ENCODE results near the gene STK38L.

The STK38L gene

DNA sequence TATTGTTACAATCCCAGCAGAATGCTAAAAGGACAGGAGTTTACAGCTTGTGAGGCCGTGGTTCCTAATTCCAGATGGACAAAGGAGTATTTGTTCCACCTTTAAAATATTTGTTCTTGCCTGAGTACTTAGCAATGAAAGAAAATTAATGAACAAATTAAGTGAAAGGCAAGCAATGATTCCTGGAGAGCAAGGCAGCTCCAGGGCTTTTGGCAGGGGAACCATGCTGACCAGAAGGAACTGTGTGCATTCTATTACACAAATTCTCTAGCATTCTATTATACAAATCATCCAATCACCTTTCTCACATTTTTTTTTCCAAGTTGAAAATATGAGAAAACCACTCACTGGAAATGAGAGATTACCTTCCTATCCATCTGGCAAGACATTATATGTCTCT is 86.8 kb downstream of the STK38L start:
- DNase-seq: no peak

DNA sequence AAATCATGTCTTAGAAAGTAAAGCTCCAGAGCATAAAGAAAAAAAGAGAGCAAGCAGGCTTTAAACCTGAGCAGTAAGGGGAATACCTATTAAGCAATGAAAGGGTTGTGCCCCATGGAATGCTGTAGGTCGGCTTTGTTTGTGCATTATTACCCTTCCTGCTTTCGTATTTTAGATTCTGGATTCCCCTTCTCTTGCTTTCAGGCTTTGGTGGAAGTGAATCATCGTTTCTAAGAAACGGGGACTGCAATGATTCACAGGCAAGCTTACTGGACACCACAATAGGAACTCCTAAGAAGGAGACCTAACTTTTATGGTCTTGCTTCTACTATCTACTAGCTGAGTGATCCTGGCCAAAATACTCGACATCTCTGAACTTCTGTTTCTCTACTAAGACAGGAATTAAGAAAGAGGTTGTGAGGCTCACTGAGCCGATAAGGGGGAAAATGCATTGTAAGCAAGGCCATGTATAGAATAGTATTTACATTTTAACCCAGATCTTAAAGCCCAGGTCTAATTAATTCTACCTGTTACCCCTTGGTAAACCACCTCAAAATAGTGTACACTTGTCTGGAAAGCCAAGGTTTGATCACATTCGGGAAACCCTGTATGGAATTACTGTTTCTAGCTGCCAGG is 87.3 kb downstream of the STK38L start:
- no peak for DNase-seq

DNA sequence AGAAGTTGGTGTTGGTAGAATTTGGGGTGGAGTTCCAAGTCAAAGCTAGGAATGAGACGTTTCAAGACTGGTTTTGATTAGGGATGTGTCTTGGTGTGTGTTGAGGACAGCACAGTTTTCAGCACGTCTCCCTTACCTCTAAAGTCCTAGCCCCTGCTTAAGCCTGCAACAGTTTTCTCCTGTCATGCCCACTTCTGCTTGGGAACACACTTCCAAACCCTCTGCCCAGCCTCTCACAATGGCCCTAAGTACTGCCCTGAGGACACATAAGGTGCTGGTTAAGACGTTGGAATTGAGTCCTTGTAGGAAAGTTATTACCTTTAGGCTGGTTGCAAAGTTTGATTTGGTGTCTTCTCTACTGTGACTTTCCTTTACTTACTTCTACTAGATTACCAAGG is 87.8 kb downstream of the STK38L start:
- no peak for DNase-seq

DNA sequence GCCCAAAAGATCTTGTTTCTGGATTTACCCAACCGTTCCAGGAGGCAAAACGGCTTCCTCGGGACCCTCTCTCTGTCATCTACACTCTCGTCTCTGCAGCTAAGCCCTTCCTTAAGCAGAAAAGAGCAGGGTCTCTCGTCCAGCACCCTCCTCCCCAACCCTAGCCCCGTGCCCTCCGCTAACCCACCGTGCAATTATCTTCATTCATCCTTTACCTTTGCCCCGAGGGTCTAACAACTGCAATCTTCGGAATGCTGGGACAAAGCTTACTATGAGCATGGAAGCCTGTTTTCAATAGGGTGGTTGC is 88.3 kb downstream of the STK38L start:
- no peak for DNase-seq

DNA sequence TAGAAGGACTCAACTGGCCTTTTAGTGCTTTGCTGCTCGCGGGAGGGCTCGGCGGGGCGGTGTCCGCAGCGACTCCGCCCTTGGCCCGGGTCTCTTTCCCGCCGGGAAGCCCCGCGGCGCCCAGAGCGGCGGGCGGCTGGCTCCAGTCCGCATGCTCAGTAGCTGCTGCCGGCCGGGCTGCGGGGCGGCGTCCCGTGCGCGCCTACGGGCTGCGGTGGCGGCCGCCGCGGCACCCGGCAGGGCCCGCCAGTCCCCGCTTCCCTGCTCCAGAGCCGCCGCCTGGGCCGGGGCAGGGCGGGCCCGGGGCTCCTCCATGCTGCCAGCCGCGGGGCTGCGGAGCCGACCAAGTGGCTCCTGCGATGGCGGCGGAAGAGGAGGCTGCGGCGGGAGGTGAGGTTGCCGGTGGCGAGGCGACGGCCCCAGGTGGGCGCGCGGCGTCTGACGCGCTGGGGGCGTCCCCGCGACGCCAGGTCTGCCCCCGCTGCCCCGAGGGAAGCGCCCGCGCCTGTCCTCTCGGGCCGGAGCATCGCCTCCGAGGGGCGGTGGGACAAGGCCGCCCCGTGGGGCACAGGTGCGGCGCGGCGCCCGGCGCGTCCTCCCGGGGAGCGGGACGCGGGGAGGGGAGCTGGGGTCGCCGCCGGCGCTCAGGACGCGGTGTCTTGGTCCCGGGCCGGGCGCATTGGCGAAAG is 88.8 kb downstream of the STK38L start, which contains the start of gene BMAL2:
Gene BMAL2 (plus strand): TSS at position 123 of the 689 bp plus-strand sequence. CDS start 237 bp downstream, at position 360.
- peak; percentile 36 for DNase-seq

DNA sequence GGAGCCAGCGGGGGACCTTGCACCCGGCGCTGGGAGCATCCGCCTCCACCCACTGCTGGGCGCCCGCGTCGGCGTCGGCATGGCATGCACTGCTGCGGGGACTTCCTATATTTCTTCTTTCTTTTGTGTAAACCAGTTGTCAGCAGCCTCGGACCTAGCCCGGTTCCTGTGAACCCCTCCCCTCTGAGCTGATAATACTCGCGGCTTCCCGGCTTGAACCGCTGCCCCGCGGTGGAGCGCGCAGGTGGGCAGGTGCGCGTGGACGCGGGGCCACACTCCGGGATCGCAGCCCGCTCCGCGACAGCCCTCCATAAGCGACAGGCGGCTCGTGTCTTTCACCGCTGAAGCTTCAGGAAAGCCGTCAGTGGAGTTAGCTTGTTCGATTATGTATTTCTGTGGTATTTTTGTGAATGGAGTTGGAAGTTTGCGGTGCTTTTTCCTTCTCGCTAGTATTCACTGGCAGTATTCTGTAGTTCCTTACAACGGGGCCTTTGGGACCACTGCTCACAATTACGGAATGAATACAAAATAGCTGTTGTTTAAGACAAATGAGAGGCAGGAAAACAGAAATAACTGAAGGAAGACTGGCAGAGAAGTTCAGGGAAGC is 89.4 kb downstream of the STK38L start:
- DNase-seq: peak; percentile 4

DNA sequence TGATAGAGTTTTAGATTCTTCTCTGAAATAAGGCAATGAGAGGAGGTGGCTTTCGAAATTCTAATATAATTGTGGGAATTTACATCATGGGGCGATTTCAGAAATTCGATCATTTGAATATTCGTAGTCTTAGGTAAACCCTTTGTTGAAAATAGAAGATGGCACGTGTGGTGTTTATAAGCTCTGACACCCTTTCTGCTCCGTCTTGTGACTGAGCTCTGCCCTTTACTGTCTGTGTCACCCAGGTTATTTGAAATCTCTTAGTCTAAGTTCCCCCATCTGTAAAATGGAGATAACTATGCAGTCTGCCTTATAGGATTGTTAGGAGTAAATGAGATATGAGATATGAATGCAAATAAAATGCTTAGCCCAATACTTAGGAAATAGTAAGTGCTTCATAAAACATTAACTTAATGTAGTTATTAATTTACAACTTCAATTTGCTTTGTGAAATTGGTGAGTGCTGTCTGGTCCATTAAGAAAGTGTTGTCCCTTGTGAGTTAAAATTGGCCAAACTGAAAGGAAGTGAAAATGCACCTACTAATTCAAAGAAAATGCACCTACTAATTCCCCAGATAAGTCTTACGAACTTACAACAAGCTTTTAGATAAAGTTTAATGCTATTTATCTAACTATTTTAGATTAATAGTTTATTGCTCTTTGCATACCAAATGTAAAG is 90.1 kb downstream of the STK38L start:
- DNase-seq: no peak

DNA sequence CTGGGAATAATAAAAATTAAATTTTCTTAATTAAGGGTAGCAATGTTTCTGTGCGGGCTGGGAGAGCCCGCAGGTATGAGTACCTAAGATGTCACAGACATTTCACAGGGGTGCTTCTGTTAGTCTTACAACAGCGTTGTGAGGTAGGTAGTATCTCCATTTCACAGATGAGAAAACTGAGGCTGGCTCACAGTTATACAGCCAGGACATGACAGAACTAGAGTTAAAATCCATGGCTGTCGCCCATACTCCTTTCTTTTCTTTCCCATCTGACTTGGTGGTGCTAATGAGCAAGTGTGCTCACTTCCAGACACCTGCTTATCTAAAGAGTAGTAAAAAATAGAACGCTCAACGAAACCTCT is 90.6 kb downstream of the STK38L start:
- no peak for DNase-seq

DNA sequence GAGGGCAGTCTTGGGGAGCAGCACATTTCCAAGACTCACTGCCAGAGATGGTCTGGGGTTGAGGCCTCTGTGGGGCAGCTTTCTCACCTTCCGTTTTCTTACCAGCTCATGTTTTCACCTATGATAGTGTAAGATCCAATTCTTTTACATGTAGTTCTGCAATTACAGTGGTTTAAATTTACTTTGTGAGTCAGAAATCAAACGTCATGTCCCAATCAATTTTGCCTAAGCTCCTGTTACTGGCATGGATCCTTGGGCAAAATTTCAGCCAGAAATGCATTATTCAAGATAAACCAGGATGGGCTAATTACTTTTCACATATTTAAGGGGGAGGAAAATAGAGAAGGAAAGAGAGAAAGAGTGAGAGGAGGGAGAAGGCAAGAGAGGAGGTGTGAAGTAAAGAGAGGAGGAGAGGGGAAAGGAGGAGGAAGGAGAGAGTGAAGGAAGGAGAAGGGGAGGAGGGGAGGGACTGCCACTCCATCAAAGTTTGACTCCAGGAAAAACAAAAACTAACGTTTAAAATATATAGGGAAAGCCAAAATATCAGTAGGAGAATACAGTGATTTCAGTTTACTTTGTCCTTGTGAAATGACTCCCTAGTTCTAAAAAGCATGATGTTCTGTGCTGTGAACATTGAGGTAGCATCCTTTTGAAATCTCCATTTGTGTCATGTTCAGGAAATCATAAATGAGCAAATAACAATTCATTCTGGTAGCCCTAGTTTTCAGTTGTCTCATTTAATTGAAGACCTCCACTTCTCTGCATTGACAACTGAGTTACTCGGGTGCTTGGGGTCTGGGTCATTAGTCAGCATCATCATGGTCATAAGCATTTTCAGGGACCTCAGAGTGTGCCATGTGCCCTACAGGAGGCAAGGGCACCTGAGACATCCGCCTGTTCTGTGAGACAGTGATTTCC is 91.5 kb downstream of the STK38L start:
- no peak for DNase-seq

DNA sequence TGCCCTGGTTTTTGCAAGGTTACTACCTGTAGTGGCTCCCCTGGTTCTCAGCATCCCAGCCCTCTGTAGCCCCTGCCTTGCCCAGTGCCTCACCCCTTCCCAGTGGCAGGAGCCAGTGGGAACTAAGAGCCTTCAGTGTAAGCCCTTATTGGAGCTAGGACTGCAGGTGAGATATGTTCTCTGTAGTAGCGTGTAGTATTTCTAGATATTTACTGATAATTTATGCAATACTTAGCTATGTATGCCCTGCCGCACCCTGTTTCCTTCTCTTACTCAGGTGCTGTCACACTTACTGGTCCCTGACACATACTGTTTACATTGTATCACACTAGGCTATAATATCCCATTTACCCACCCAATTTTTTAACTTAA is 92.2 kb downstream of the STK38L start:
- no peak for DNase-seq

DNA sequence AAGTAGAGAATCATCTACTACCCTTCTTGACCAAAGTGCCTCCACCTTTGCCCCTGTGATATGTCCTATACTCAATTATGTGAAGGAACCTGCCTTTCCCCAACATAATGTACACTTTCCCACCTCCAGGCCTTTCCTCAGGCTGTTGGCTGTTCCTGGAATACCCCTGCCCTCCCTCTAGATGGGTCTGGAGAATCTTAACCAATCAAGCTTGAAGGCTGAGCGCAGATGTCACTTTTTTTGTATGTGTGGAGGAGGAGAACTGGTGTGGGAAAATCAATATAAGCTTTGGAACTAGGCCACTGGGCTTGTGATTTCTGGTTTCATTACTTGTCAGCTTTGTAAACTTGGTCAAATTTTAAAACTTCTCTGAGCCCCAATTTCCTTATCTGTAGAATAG is 93.3 kb downstream of the STK38L start:
- no peak for DNase-seq

DNA sequence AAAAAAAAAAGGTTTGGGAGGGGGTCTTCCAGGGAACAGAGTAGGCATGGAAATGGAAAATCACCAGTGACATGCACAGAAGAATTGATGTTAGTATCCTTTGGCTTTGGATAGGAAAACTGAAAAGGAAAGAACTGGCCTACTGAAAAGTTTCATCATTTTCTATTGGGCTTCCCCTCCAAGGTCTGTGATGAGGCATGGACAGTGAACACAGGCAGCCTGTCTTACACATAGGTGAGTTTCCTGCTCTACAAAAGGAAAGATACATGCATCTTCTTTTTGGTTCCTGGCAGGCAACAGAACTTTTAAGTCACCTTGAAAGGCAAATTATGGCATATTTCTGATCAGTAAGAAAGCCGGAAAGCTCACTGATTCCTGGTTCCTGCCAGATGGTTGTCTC is 94.4 kb downstream of the STK38L start:
- DNase-seq: no peak

DNA sequence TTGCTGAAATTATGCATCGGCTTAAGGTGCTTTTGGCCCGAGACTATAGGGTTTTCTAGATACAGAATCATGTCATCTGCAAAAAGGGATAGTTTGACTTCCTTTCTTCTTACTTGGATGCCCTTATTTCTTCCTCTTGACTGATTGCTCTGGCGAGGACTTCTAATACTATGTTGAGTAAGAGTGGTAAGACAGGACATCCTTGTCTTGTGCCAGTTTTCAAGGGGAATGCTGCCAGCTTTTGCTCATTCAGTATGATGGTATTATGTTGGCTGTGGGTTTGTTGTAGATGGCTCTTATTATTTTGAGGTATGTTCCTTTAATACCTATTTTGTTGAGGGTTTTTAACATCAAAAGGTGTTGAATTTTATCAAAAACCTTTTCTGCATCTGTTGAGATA is 96.9 kb downstream of the STK38L start:
- no peak for DNase-seq

DNA sequence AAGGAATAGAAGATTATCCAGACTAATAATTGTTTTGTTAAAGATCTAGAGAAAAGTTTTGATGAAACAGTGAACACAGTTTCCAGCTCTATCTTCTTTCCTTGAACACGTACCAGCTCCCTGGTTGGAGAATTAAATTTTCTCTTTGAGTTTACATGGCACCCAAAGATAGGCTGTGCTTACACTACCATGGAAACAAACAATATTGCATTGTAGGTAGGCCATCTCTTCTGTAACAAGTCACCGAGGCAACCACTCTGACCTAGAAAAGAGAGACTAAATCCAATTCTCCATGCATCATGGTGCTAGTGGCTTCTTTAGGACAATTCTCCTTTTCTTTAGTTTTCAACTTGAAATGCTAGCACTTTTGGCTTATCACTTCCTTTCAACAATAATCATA is 98.5 kb downstream of the STK38L start:
- no peak for DNase-seq

DNA sequence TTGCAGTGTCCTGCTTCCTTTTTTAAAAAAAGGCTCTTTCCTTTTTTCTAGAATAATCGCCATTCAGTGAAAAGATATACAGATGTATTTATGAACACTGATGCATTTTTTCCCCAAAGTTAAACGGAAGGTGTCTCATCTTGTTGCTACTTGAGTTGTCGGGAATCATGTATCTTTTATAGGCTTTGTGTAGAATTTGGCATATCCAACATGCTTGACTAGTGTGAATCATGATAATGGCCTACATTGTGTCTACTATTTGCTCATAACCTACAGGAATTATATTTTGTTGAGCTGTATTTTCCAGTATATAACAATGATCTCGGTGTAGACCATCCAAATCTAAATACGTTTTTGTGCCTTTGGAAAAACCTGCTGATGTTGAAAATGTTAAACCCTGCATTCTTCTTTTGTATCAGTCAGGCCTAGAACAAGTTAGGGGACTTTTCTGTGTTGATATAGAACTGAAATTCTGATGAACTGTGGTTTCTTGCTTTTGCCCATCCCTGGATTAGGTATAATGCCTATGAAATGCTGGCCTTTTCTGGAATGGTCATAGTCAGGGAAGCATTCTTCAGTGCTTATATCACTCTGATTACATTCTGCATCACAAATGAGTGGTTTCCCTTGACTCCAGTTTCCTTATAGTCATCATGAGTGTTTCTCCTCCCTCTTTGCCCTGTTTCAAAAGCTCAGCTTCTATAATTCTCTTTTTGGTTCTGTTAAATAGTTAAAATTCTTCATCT is 99.3 kb downstream of the STK38L start:
- DNase-seq: no peak

DNA sequence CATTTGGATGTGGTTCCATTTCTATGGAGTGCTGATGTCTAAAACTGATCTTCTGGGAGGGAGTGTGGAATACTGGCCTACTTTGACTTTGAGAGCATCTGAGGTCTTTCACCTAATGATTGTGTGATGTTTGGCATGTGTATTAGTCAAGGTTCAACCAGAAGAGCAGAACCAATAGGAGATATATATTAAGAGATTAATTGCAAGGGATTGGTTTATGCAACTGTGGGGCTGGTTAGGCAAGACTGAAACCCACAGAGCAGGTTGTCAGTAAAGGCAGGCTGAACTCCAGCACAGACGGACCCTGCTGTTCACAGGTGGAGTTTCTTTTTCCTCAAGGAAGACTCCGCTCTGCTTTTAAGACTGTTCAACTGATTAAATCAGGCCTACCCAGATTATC is 100.2 kb downstream of the STK38L start:
- DNase-seq: no peak

DNA sequence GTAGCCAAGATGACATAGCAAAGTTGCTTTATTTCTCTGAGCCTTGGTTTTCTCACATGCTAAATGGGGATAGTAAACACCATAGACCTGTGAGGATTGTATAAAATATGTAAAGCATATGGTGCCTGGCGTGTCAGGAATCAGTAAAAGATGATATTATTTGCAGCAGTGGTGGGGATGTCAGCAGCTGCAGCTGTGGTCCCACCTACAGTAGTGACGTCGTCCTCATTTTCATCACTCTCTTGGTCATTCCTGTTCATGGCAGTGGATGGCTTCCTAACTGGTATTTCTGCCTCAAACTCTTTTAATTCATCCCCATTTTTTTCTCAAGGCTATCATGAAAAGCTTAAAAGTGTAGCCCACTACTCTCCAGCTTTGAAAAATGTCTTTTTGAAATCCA is 100.7 kb downstream of the STK38L start:
- DNase-seq: no peak

DNA sequence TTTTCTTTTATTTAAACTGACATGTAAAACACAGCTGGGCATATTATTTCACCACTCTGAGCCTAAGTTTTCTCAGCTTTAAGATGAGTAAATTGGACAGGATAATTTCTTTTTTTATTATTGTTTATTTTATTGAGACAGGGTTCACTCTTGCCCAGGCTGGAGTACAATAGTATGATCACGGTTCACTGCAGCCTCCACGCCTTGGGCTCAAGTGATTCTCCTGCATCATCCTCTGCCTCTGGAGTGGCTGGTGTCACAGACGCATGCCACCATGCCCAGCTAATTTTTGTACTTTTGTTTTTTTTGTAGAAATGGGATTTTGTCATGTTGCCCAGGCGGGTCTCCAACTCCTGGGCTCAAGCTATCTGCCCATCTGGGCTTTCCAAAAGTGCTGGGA is 101.3 kb downstream of the STK38L start:
- DNase-seq: no peak

DNA sequence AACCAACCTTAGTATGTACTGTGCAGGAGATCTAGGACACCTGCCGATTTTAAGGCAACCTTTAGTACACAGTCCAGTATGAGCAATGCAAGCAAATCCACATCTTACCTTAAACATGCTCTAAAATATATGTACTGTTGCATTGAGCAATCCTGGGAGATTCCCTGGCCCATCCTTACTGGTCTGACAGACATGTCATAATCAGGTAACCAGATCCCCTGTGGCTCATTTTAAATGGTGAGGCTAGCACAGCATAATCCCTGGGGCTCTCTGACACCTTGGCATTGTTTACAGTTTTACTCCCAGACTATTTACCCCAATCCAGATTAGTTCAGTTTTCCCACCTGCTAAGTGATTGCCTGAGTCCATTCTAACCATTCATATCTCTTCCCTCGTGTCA is 103.7 kb downstream of the STK38L start:
- DNase-seq: no peak

DNA sequence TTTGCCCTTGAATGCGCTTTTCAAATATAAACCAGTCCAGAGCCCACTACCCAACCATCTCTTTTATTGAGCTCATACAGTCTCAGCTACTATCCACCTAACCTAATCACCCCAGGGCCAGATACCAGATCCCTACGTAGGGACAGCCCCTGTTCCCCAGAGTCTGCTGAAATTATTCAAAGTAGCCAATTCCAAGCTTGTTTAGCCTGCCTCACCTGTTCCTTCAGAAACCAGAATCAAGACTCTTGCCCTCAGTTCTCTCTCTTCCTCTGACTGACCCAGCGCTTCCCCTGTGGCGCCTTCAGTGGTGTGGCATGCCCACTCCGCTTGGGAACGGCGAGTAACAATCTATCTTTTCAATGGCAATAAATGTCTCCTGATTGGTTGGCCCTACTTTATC is 107.4 kb downstream of the STK38L start:
- no peak for DNase-seq

DNA sequence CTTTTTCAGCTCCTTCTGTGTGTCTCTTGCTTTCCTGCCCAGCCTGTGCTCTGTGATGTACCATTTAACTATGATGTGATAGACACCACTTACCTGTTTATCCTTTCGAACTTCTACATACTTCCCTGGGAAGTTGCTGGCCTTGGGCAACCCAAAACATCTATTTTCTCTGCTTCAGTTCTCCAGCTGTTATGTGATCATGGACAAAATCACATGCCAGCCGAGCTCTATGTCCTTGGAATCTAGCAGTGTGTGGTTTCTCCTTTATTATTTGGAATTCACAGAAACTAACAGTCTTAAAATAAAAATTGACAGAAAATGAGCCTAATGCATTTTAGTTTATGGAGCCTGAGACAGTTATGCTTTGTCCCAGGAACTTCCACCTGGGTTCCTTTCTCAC is 111.4 kb downstream of the STK38L start:
- DNase-seq: no peak

DNA sequence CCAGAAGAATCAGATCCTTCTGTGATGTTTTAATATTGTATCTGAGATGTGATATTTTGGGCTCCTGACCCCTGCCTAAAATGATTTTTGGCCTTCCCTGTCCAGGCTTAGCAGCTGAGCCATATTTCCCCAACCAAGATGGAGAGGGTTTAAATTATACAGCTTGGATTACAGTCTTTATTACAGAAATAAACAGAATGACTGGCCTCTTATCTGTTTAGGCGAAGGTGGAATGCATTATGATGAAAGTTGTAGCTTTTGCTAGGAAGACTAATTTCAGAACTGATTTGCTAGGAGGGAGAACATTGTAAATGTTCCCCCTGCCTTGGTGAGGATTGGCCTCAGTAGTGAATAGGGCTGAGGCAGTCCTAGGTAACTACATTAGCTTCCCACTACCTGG is 111.9 kb downstream of the STK38L start:
- DNase-seq: no peak
